ENCODE measurements around the gene KCNAB2.

The KCNAB2 gene

DNA sequence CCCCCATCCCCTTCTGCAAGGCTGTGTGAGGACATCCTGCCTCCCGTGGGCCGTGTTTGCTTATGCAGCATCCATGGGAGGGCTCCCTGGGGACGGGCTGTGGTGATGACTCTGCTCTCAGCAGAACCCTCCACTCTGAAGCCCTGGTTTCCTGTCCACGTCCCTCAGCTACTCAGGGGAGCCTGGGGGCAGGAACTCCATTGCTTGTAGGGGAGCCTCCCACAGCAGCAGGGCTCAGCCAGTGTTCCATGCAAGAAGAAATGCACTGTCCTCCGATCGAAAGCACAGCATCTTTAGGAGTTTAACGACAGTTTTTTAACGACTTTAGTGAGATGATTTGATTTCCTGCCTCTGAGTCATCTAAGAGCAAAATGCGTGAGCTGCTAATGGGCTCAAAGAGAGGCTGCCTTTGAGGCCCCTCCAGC, 8.3 kb upstream of the KCNAB2 start:
- H3K4me2 ChIP-seq (ENCODE audit: low read depth, low read length, poor library complexity, severe bottlenecking), result peak overlapping the region; percentile 78
- no peak overlapping the region for H3K9ac ChIP-seq (ENCODE audit: low read depth, low read length, poor library complexity, severe bottlenecking)
- H3K27me3 ChIP-seq (ENCODE audit: insufficient read depth, low read length, poor library complexity, severe bottlenecking), result no peaks in the 10 kb centered on the region
- H2AFZ ChIP-seq (ENCODE audit: low read length), result no peak overlapping the region
- no peaks in the 10 kb centered on the region for H3K9me3 ChIP-seq (ENCODE audit: insufficient read depth, low read depth, low read length)
- no peaks in the 10 kb centered on the region for H3K9me2 ChIP-seq (replicated peaks; ENCODE audit: low read depth, low read length)
- H3K36me3 ChIP-seq (ENCODE audit: insufficient read depth, low read length), result peaks cover 51% of the 10 kb centered on the region; the same call in 1 of the 2 replicates
- peaks cover 84% of the 10 kb centered on the region for H3K4me1 ChIP-seq (ENCODE audit: insufficient read depth, low read length, poor library complexity, severe bottlenecking)
- peaks cover 98% of the 10 kb centered on the region for H3K79me2 ChIP-seq (ENCODE audit: insufficient read depth, low read length)
- peaks cover 96% of the 10 kb centered on the region for H4K20me1 ChIP-seq (ENCODE audit: insufficient read depth, low read length, poor library complexity, severe bottlenecking)
- peaks cover 17% of the 10 kb centered on the region for H3F3A ChIP-seq (ENCODE audit: low read depth)
- peak overlapping the region; percentile 55 for H3K4me3 ChIP-seq (ENCODE audit: low read length, poor library complexity, severe bottlenecking)
- no peak for TF ChIP-seq EZH2phosphoT487 (IDR thresholded peaks at IDR 0.05; ENCODE audit: borderline replicate concordance)
- TF ChIP-seq, protein P1, sequence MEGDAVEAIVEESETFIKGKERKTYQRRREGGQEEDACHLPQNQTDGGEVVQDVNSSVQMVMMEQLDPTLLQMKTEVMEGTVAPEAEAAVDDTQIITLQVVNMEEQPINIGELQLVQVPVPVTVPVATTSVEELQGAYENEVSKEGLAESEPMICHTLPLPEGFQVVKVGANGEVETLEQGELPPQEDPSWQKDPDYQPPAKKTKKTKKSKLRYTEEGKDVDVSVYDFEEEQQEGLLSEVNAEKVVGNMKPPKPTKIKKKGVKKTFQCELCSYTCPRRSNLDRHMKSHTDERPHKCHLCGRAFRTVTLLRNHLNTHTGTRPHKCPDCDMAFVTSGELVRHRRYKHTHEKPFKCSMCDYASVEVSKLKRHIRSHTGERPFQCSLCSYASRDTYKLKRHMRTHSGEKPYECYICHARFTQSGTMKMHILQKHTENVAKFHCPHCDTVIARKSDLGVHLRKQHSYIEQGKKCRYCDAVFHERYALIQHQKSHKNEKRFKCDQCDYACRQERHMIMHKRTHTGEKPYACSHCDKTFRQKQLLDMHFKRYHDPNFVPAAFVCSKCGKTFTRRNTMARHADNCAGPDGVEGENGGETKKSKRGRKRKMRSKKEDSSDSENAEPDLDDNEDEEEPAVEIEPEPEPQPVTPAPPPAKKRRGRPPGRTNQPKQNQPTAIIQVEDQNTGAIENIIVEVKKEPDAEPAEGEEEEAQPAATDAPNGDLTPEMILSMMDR (conservative IDR thresholded peaks at IDR 0.05; ENCODE audit: low read length), result no peak; the same call in 1 of the 2 replicates

DNA sequence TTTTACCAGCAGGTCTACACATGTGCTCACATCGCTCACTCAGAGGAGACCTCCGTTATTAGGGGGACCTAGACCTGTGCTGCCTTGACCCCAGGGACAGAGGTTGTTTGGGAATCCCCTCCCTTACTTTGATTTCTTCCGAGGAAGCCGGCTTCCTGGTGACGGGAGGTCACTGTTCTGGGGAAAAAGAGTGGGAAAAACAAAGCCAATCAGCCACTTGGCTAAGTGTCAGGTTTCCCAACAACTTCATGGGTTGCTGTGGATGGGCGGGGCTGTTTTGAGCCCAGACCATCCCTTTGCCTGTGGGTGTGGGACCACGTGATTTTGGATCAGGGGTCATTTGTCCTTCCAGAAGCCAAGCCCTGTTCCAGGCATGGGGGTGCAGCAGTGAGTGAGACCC, 7.1 kb upstream of the KCNAB2 start:
- Histone ChIP-seq H3F3A (ENCODE audit: low read depth) (peaks cover 17% of the 10 kb centered on the region), H4K20me1 (ENCODE audit: insufficient read depth, low read length, poor library complexity, severe bottlenecking) (peaks cover 93% of the 10 kb centered on the region), H3K4me2 (ENCODE audit: low read depth, low read length, poor library complexity, severe bottlenecking) (peak overlapping the region; percentile 78), H3K9ac (ENCODE audit: low read depth, low read length, poor library complexity, severe bottlenecking) (peak overlapping the region; percentile 6), H3K4me3 (ENCODE audit: low read length, poor library complexity, severe bottlenecking) (no peak overlapping the region), H3K36me3 (ENCODE audit: insufficient read depth, low read length) (peaks cover 63% of the 10 kb centered on the region; the same call in 1 of the 2 replicates), H3K4me1 (ENCODE audit: insufficient read depth, low read length, poor library complexity, severe bottlenecking) (peaks cover 79% of the 10 kb centered on the region), H3K9me3 (ENCODE audit: insufficient read depth, low read depth, low read length) (no peaks in the 10 kb centered on the region), H3K79me2 (ENCODE audit: insufficient read depth, low read length) (peaks cover 93% of the 10 kb centered on the region), H3K27me3 (ENCODE audit: insufficient read depth, low read length, poor library complexity, severe bottlenecking) (no peaks in the 10 kb centered on the region), H3K9me2 (replicated peaks; ENCODE audit: low read depth, low read length) (no peaks in the 10 kb centered on the region), H2AFZ (ENCODE audit: low read length) (no peak overlapping the region)
- TF ChIP-seq, protein P1 (conservative IDR thresholded peaks at IDR 0.05; ENCODE audit: low read length), result no peak
- TF ChIP-seq EZH2phosphoT487 (IDR thresholded peaks at IDR 0.05; ENCODE audit: borderline replicate concordance), result no peak

DNA sequence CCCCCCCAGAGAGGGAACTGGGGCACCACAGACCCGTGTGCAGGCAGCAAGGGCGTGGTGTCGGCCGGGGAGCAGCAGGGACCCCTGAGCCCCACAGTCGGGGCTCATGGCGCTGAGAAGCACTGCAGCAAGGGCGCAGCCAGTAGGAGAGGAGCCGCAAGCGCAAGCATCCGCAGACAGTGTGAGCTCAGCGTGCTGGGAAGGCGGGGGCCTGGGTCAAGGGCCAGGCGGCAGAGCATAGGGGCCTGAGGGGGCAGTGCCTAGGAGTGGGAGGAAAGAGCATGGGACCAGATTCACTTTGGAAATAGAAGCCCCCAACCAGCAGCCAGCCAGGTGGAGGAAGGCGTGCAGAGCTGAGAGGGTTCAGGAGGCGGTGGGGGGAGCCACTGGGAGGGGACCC, 6.7 kb upstream of the KCNAB2 start:
- Histone ChIP-seq H3K4me3 (ENCODE audit: low read length, poor library complexity, severe bottlenecking) (no peak overlapping the region), H3K36me3 (ENCODE audit: insufficient read depth, low read length) (peaks cover 67% of the 10 kb centered on the region; the same call in 1 of the 2 replicates)
- TF ChIP-seq, protein P1 (conservative IDR thresholded peaks at IDR 0.05; ENCODE audit: low read length), result no peak
- TF ChIP-seq EZH2phosphoT487 (IDR thresholded peaks at IDR 0.05; ENCODE audit: borderline replicate concordance), result no peak

More for the DNA sequence above, 6.7 kb upstream of the KCNAB2 start:
- Histone ChIP-seq H3K9me2 (replicated peaks; ENCODE audit: low read depth, low read length) (no peaks in the 10 kb centered on the region), H3K9ac (ENCODE audit: low read depth, low read length, poor library complexity, severe bottlenecking) (peak overlapping the region; percentile 6), H4K20me1 (ENCODE audit: insufficient read depth, low read length, poor library complexity, severe bottlenecking) (peaks cover 93% of the 10 kb centered on the region), H3K4me1 (ENCODE audit: insufficient read depth, low read length, poor library complexity, severe bottlenecking) (peaks cover 79% of the 10 kb centered on the region), H3K9me3 (ENCODE audit: insufficient read depth, low read depth, low read length) (no peaks in the 10 kb centered on the region), H3F3A (ENCODE audit: low read depth) (peaks cover 17% of the 10 kb centered on the region), H3K79me2 (ENCODE audit: insufficient read depth, low read length) (peaks cover 93% of the 10 kb centered on the region), H3K27me3 (ENCODE audit: insufficient read depth, low read length, poor library complexity, severe bottlenecking) (no peaks in the 10 kb centered on the region), H2AFZ (ENCODE audit: low read length) (no peak overlapping the region), H3K4me2 (ENCODE audit: low read depth, low read length, poor library complexity, severe bottlenecking) (peak overlapping the region; percentile 78)
